ENCODE results near the gene WBP1L.

- no peak for TF ChIP-seq POLR2A (IDR thresholded peaks at IDR 0.05; ENCODE audit: low read length)
- TF ChIP-seq GATA1 (IDR thresholded peaks at IDR 0.05; ENCODE audit: low read depth, low read length) = no peak
These were observed 69.3 kb downstream of the WBP1L start for GRCh38 chr10:102813017-102813541.

All from erythroblast (primary cell).